ENCODE results near the gene ETS1.

The ETS1 gene

DNA sequence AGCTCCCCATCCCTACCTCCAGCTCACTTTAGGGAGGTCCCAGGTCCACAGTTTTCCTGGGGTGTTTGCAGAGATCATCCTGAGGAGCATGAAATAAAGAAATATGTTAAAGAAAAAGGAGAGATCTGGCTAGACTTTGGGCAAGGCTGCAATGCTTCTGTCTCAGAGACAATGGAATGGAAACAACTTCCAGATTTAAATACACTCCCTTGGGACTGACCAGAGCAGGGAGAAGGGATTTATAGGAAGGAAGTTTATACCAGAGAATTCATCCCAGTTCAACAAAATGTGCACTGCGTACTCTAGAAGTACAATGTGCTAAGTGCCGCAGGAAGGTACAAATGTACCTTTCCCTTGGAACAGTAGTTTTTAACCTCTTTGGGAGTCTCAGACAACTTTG is 40.4 kb downstream of the ETS1 start:
- ATAC-seq (ENCODE audit: low read depth): no peak
- no peaks in the 10 kb centered on the region for H3K4me1 ChIP-seq (ENCODE audit: insufficient read depth, poor library complexity, severe bottlenecking)

GRCh38 chr11:128544471-128545051 is 42.8 kb downstream of the ETS1 start:
- no peaks in the 10 kb centered on the region for H3K27me3 ChIP-seq (ENCODE audit: insufficient read depth, poor library complexity, severe bottlenecking)
- no peak overlapping the region for H3K27ac ChIP-seq (ENCODE audit: poor library complexity, severe bottlenecking)

More for the DNA sequence above, 40.4 kb downstream of the ETS1 start:
- no peak overlapping the region for H3K4me3 ChIP-seq (ENCODE audit: severe bottlenecking)
- H3K27ac ChIP-seq (ENCODE audit: poor library complexity, severe bottlenecking): no peak overlapping the region
- no peak for TF ChIP-seq CTCF (IDR thresholded peaks at IDR 0.05; ENCODE audit: poor library complexity, severe bottlenecking)
- H3K9me3 ChIP-seq (ENCODE audit: severe bottlenecking): no peaks in the 10 kb centered on the region
- no peak for DNase-seq (ENCODE audit: low spot score)
- H3K36me3 ChIP-seq (ENCODE audit: low read depth): no peaks in the 10 kb centered on the region
- no peaks in the 10 kb centered on the region for H3K27me3 ChIP-seq (ENCODE audit: insufficient read depth, poor library complexity, severe bottlenecking)

GRCh38 chr11:128540469-128540868 is 46.9 kb downstream of the ETS1 start:
- H3K4me1 ChIP-seq (ENCODE audit: insufficient read depth, poor library complexity, severe bottlenecking): no peaks in the 10 kb centered on the region
- DNase-seq (ENCODE audit: low spot score) (no peak), ATAC-seq (ENCODE audit: low read depth) (no peak)
- no peaks in the 10 kb centered on the region for H3K36me3 ChIP-seq (ENCODE audit: low read depth)
- no peak overlapping the region for H3K27ac ChIP-seq (ENCODE audit: poor library complexity, severe bottlenecking)
- no peaks in the 10 kb centered on the region for H3K9me3 ChIP-seq (ENCODE audit: severe bottlenecking)
- no peaks in the 10 kb centered on the region for H3K27me3 ChIP-seq (ENCODE audit: insufficient read depth, poor library complexity, severe bottlenecking)
- no peak overlapping the region for H3K4me3 ChIP-seq (ENCODE audit: severe bottlenecking)
- TF ChIP-seq CTCF (IDR thresholded peaks at IDR 0.05; ENCODE audit: poor library complexity, severe bottlenecking): no peak

More at GRCh38 chr11:128544471-128545051, 42.8 kb downstream of the ETS1 start:
- no peaks in the 10 kb centered on the region for H3K9me3 ChIP-seq (ENCODE audit: severe bottlenecking)
- H3K4me3 ChIP-seq (ENCODE audit: severe bottlenecking): no peak overlapping the region
- DNase-seq (ENCODE audit: low spot score) (no peak), ATAC-seq (ENCODE audit: low read depth) (no peak)
- no peaks in the 10 kb centered on the region for H3K4me1 ChIP-seq (ENCODE audit: insufficient read depth, poor library complexity, severe bottlenecking)
- no peak for TF ChIP-seq CTCF (IDR thresholded peaks at IDR 0.05; ENCODE audit: poor library complexity, severe bottlenecking)
- no peaks in the 10 kb centered on the region for H3K36me3 ChIP-seq (ENCODE audit: low read depth)

DNA sequence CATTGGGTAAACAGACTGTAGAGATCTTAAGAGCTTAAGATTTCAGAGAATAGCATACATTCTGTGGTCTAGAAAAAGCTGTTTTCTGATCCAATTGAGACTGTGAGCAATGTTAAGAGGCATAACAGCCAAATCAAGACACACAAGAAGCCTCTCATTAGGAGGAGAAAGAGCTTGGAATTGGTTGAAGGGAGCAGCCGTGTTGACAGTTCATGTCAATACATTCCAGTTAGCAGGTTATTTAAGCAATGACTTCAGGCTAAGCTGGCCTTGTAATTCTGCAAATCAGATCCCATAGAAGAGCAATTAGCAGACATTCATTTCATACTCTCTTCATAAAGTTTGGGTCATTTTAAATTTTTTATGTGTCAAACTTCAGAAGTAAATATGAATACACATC is 50.9 kb downstream of the ETS1 start:
- TF ChIP-seq CTCF (IDR thresholded peaks at IDR 0.05; ENCODE audit: poor library complexity, severe bottlenecking): no peak
- DNase-seq (ENCODE audit: low spot score) (no peak), ATAC-seq (ENCODE audit: low read depth) (no peak)
- Histone ChIP-seq H3K27me3 (ENCODE audit: insufficient read depth, poor library complexity, severe bottlenecking) (no peaks in the 10 kb centered on the region), H3K27ac (ENCODE audit: poor library complexity, severe bottlenecking) (no peak overlapping the region), H3K4me3 (ENCODE audit: severe bottlenecking) (no peak overlapping the region), H3K36me3 (ENCODE audit: low read depth) (no peaks in the 10 kb centered on the region), H3K4me1 (ENCODE audit: insufficient read depth, poor library complexity, severe bottlenecking) (peaks cover 7% of the 10 kb centered on the region), H3K9me3 (ENCODE audit: severe bottlenecking) (no peaks in the 10 kb centered on the region)
